Transverse colon (tissue), 4 donors: Measurements from ENCODE around the gene TACC2. TPM values are rescaled to one million over a fixed set of nuclear protein-coding genes. Genes with fewer than 3 reads are reported as not detected.

Source experiments
- DNase-seq: peaks from one replicate; pipeline ENCODE4 v3.0.0-alpha.2; 2019
- H3K27ac ChIP-seq, 4 donors: fragments of 200-600 bp; sonication (generic); 2 replicates each; pipeline ENCODE4 v1.5.1; 2016 to 2018; ENCODE audit warnings: inconsistent platforms in 4 of 4
- H3K27me3 ChIP-seq: fragments of 200-600 bp; sonication (generic); 2 replicates; pipeline ENCODE4 v1.5.1; 2017; ENCODE audit warnings: inconsistent platforms
- H3K36me3 ChIP-seq, 4 donors: fragments of 200-600 bp; sonication (generic); 2 replicates each; pipeline ENCODE4 v1.5.1; 2017 to 2019; ENCODE audit warnings: inconsistent platforms in 4 of 4
- H3K4me1 ChIP-seq, 4 donors: fragments of 200-600 bp; sonication (generic); 2 replicates each; pipeline ENCODE4 v1.5.1; 2017 to 2020; ENCODE audit warnings: inconsistent platforms in 4 of 4
- H3K4me3 ChIP-seq, 4 donors: fragments of 200-600 bp; sonication (generic); 1 replicate in 1 of 4; 2 replicates in 3 of 4; pipeline versions ENCODE4 v1.5.1 to v1.6.1; 2017 to 2019; ENCODE audit warnings: inconsistent platforms in 4 of 4
- H3K9me3 ChIP-seq, 2 donors: fragments of 200-600 bp; sonication (generic); 2 replicates each; pipeline ENCODE4 v1.5.1; 2017 to 2019; ENCODE audit warnings: inconsistent platforms in 2 of 2
- EP300 ChIP-seq: sonication (generic); formaldehyde crosslinking; IDR thresholded peaks from one replicate; pipeline ENCODE4 v1.6.1; 2017; ENCODE audit warnings: antibody characterized with exemption, low read depth
- POLR2A ChIP-seq: fragments of 450-650 bp; IDR thresholded peaks from one replicate; pipeline ENCODE4 v1.6.1; 2016; ENCODE audit warnings: antibody characterized with exemption, mild to moderate bottlenecking, moderate library complexity
- POLR2AphosphoS5 ChIP-seq, 3 donors: sonication (generic); formaldehyde crosslinking; IDR thresholded peaks; one replicate each; pipeline ENCODE4 v1.6.1; 2016; ENCODE audit warnings: antibody characterized with exemption in 3 of 3
- WGBS, 2 donors: methylation state at CpG; one replicate each; pipeline ENCODE4 v1.1.5; 2018; ENCODE audit warnings: low coverage in 1 of 2; 5-methylcytosine and 5-hydroxymethylcytosine counted together
- in situ Hi-C, 4 donors: fragments of 200-750 bp; cut with MboI; loops; one replicate each; pipeline versions ENCODE4 v1.15.0 to v1.15.1; 2017; ENCODE audit warnings: low sequenced_read_pairs in 3 of 4, low pct_ligation_motif_present in 1 of 4, low pct_unique_long_range_greater_than_20kb in 1 of 4
- intact Hi-C: fragments of 100-400 bp; cut with DNase I; formaldehyde crosslinking; loops from one replicate; pipeline ENCODE4 v1.15.1; 2023; ENCODE audit warnings: low total_unique reads
- total RNA-seq, 4 donors: library from RNA; depleted of rRNA; stranded (reverse); fragments of >200 nt; gene quantifications; one replicate each; pipeline ENCODE4 v1.1.0, GENCODE V29; 2016
- TF ChIP-seq, protein P1 (sequence below), 5 experiments: fragments of 200-600 bp in 3 of 5; fragments of 450-650 bp in 2 of 5; sonication (generic) in 3 of 5; IDR thresholded peaks; 1 replicate in 2 of 5; 2 replicates in 3 of 5; pipeline ENCODE4 v1.5.1; 2016 to 2017; ENCODE audit warnings: antibody characterized with exemption in 5 of 5, inconsistent platforms in 3 of 5, mild to moderate bottlenecking in 2 of 5, moderate library complexity in 1 of 5

Gene TACC2
- total RNA-seq, 4 donors from 2014 or later = 65.9 to 178 (median 101) TPM

DNA sequence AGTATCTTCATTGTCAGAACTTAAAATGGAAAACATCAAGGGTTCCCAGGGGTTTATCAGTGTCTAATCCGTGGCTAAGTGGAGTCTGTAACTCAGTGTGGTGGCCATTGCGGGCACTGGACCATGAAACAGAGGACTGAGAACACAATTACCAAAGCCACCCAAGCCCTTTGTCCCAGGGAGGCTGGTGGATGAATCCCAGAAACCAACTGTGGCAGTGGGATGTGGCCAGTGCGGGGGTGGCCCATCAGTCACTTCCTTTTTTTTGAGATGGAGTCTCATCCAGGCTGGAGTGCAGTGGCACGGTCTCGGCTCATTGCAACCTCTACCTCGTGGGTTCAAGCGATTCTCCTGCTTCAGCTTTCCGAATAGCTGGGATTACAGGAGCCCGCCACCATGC is 61.8 kb downstream of the TACC2 start:
- Histone ChIP-seq H3K4me1 (peaks cover 0 to 18% (median 5%) of the 10 kb centered on the region in 4 donors), H3K27me3 (no peaks in the 10 kb centered on the region), H3K9me3 (no peaks in the 10 kb centered on the region), H3K4me3 (no peak overlapping the region), H3K27ac (peak overlapping the region; percentile 61 to 75 (median 68)), H3K36me3 (no peaks in the 10 kb centered on the region)
- intact Hi-C loops (loop anchor here (5.0 kb wide), 1 partner anchor 61 kb away; no protein-coding TSS in a partner anchor), in situ Hi-C loops (no loop called here)
- DNase-seq = no peak
- TF ChIP-seq POLR2A = no peak
- no peak for TF ChIP-seq POLR2AphosphoS5 (IDR thresholded peaks at IDR 0.05)
- no peak for TF ChIP-seq EP300
- TF ChIP-seq, protein P1, sequence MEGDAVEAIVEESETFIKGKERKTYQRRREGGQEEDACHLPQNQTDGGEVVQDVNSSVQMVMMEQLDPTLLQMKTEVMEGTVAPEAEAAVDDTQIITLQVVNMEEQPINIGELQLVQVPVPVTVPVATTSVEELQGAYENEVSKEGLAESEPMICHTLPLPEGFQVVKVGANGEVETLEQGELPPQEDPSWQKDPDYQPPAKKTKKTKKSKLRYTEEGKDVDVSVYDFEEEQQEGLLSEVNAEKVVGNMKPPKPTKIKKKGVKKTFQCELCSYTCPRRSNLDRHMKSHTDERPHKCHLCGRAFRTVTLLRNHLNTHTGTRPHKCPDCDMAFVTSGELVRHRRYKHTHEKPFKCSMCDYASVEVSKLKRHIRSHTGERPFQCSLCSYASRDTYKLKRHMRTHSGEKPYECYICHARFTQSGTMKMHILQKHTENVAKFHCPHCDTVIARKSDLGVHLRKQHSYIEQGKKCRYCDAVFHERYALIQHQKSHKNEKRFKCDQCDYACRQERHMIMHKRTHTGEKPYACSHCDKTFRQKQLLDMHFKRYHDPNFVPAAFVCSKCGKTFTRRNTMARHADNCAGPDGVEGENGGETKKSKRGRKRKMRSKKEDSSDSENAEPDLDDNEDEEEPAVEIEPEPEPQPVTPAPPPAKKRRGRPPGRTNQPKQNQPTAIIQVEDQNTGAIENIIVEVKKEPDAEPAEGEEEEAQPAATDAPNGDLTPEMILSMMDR (IDR thresholded peaks at IDR 0.05) = no peak
- WGBS, 2 donors = 88% methylated on average over 9 of the region's 9 CpGs; no CpG with 5 or more reads in 1 of the 2 donors

GRCh38 chr10:122051609-122052385 is 62.8 kb downstream of the TACC2 start:
- 70% methylated on average over 2 of the region's 2 CpGs; no CpG with 5 or more reads in 1 of the 2 donors for WGBS, 2 donors
- no peak for TF ChIP-seq POLR2AphosphoS5 (IDR thresholded peaks at IDR 0.05)
- no peak for TF ChIP-seq POLR2A
- TF ChIP-seq, protein P1 (IDR thresholded peaks at IDR 0.05) = peak; percentile 63 to 73 (median 68)
- no peak for TF ChIP-seq EP300
- Histone ChIP-seq H3K27me3 (no peaks in the 10 kb centered on the region), H3K4me3 (no peak overlapping the region), H3K4me1 (peaks cover 0 to 24% (median 8%) of the 10 kb centered on the region in 4 donors), H3K27ac (peak overlapping the region; percentile 52 to 75 (median 66)), H3K36me3 (no peaks in the 10 kb centered on the region), H3K9me3 (no peaks in the 10 kb centered on the region)
- in situ Hi-C loops (no loop called here), intact Hi-C loops (loop anchor here (5.0 kb wide), 1 partner anchor 61 kb away; no protein-coding TSS in a partner anchor)
- peak; percentile 75 for DNase-seq

GRCh38 chr10:122052701-122053100 is 63.7 kb downstream of the TACC2 start:
- in situ Hi-C loops = no loop called here

GRCh38 chr10:122053314-122053713 is 64.4 kb downstream of the TACC2 start:
- Histone ChIP-seq H3K4me1 (peaks cover 0 to 28% (median 10%) of the 10 kb centered on the region in 4 donors), H3K27ac (no peak overlapping the region), H3K27me3 (no peaks in the 10 kb centered on the region), H3K36me3 (no peaks in the 10 kb centered on the region), H3K4me3 (no peak overlapping the region), H3K9me3 (no peaks in the 10 kb centered on the region)
- no peak for DNase-seq
- in situ Hi-C loops = no loop called here
- intact Hi-C loops = loop anchor here (5.0 kb wide), 1 partner anchor 59 kb away; no protein-coding TSS in a partner anchor
- no peak for TF ChIP-seq POLR2AphosphoS5 (IDR thresholded peaks at IDR 0.05)
- TF ChIP-seq, protein P1 (IDR thresholded peaks at IDR 0.05) = no peak
- no peak for TF ChIP-seq EP300
- no peak for TF ChIP-seq POLR2A
- WGBS, 2 donors = 81 to 87% methylated on average over 3 to 8 of the region's 8 CpGs

More at GRCh38 chr10:122052701-122053100, 63.7 kb downstream of the TACC2 start:
- intact Hi-C loops = loop anchor here (5.0 kb wide), 1 partner anchor 60 kb away; no protein-coding TSS in a partner anchor
- Histone ChIP-seq H3K27ac (no peak overlapping the region), H3K36me3 (no peaks in the 10 kb centered on the region), H3K4me1 (peaks cover 0 to 28% (median 10%) of the 10 kb centered on the region in 4 donors), H3K9me3 (no peaks in the 10 kb centered on the region), H3K4me3 (no peak overlapping the region), H3K27me3 (no peaks in the 10 kb centered on the region)
- DNase-seq = no peak
- TF ChIP-seq, protein P1 (IDR thresholded peaks at IDR 0.05) = no peak
- TF ChIP-seq POLR2A (no peak), POLR2AphosphoS5 (IDR thresholded peaks at IDR 0.05) (no peak), EP300 (no peak)
- 89 to 93% methylated on average over 4 to 6 of the region's 6 CpGs for WGBS, 2 donors
